Hepatocyte (in vitro differentiated cells): Measurements from ENCODE around the gene CRIP2.

Experiments used
- EZH2 ChIP-seq: fragments of 200-600 bp; sonication (generic); IDR thresholded peaks from 2 replicates; pipeline ENCODE4 v1.6.1; 2016; ENCODE audit warnings: antibody characterized with exemption, mild to moderate bottlenecking, borderline replicate concordance
- TF ChIP-seq, protein P1 (sequence below): fragments of 200-600 bp; sonication (generic); IDR thresholded peaks from 2 replicates; pipeline ENCODE4 v1.5.1; 2016; ENCODE audit warnings: antibody characterized with exemption, mild to moderate bottlenecking; ENCODE audit not compliant: poor library complexity

DNA sequence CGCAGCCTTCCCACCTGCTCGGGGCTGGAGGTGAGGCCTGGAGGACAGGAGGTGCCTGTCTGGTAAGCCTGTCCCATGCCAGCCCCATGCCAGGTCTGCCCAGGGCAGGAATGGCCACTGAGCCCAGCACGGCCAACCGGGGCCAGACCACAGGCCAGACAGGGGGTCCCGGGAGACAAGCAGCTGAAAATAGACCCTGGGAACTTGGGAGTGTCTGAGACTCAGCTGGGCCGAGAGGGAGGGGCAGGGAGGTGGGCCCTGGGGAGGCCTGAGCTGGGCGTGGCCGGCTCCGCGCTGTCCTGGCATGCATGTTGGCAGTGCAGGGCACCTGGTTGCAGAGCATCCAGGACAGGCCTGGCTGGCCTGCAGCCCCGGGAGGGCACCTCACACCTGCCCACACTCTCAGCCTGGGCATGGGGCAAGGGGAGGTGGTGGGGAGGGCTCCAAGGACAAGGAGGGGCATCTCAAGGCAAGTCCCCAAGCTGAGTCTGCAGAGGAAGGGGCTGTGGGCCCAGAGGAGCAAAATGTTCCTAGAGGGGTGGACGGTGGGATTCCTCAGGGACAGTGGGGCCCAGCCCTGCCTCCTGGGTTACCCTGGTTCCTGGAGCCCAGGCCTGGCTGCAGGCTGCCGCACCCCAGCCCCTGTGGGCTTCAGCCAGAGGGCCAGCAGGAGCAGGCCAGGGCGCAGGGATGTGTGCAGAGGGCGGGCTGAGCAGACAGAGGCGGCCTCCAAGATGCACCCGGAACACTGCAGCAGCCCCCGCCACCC lies 8.9 kb downstream of the CRIP2 start:
- TF ChIP-seq, protein P1, sequence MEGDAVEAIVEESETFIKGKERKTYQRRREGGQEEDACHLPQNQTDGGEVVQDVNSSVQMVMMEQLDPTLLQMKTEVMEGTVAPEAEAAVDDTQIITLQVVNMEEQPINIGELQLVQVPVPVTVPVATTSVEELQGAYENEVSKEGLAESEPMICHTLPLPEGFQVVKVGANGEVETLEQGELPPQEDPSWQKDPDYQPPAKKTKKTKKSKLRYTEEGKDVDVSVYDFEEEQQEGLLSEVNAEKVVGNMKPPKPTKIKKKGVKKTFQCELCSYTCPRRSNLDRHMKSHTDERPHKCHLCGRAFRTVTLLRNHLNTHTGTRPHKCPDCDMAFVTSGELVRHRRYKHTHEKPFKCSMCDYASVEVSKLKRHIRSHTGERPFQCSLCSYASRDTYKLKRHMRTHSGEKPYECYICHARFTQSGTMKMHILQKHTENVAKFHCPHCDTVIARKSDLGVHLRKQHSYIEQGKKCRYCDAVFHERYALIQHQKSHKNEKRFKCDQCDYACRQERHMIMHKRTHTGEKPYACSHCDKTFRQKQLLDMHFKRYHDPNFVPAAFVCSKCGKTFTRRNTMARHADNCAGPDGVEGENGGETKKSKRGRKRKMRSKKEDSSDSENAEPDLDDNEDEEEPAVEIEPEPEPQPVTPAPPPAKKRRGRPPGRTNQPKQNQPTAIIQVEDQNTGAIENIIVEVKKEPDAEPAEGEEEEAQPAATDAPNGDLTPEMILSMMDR, result no peak
- TF ChIP-seq EZH2, result no peak
